ENCODE measurements around the gene TGFBR2.

TGFBR2 gene

DNA sequence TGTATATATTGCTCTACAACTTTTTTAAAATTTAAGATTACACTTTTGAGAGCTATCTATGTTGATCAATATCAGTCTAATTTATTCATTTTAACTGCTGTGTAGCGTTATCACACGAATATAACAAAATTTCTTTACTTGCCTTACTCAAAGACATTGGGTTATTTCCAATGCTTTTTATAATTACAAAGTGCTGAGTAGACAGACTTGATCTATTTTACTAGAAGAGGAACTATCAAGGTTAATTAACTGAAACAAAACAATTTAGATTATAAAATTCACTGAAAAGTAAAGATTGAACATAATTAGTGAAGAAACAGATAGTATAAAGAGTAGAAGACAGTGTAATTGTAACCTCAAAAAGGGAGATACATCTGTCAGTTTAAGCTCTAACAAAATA lies 105.5 kb downstream of the TGFBR2 start:
- no peaks in the 10 kb centered on the region for H3K9me3 ChIP-seq (ENCODE audit: low read depth, low read length)
- TF ChIP-seq EZH2 (IDR thresholded peaks at IDR 0.05) (no peak), FOXP2 (optimal IDR thresholded peaks at IDR 0.05; ENCODE audit: control extremely low read depth, extremely low read length, insufficient read depth) (no peak), POLR2AphosphoS5 (IDR thresholded peaks at IDR 0.05; ENCODE audit: borderline replicate concordance, low read depth, low read length) (no peak)
- H3K4me3 ChIP-seq, result no peak overlapping the region
- no peak for DNase-seq (ENCODE audit: low read depth, low spot score)
- H3K9ac ChIP-seq (ENCODE audit: insufficient read length), result no peak overlapping the region
- no peak overlapping the region for H3K27ac ChIP-seq
- no peaks in the 10 kb centered on the region for H3K36me3 ChIP-seq (ENCODE audit: insufficient read depth, low read length)

DNA sequence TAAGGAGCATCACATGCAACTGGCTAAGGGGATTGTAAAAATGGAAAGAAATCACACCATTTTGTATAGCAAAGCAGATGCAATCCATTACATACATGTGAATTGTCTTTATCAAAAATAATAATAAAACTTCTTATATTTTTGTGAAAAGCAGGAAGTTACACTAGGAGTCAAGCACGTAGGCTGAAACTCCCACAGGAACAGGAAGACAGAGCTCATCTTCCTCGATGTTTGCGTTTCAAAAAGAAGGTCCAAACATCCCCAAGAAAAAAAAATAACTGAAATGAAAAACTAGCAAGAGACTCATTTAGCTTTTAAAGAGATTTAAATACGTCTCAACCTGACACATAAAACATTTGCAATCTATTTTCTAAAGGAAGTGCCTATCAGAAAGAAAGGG lies 106.6 kb downstream of the TGFBR2 start:
- no peak overlapping the region for H3K27ac ChIP-seq
- TF ChIP-seq FOXP2 (optimal IDR thresholded peaks at IDR 0.05; ENCODE audit: control extremely low read depth, extremely low read length, insufficient read depth), result no peak
- H3K9ac ChIP-seq (ENCODE audit: insufficient read length), result no peak overlapping the region
- DNase-seq (ENCODE audit: low read depth, low spot score), result no peak
- H3K4me3 ChIP-seq, result no peak overlapping the region
- no peaks in the 10 kb centered on the region for H3K36me3 ChIP-seq (ENCODE audit: insufficient read depth, low read length)
- no peaks in the 10 kb centered on the region for H3K9me3 ChIP-seq (ENCODE audit: low read depth, low read length)

DNA sequence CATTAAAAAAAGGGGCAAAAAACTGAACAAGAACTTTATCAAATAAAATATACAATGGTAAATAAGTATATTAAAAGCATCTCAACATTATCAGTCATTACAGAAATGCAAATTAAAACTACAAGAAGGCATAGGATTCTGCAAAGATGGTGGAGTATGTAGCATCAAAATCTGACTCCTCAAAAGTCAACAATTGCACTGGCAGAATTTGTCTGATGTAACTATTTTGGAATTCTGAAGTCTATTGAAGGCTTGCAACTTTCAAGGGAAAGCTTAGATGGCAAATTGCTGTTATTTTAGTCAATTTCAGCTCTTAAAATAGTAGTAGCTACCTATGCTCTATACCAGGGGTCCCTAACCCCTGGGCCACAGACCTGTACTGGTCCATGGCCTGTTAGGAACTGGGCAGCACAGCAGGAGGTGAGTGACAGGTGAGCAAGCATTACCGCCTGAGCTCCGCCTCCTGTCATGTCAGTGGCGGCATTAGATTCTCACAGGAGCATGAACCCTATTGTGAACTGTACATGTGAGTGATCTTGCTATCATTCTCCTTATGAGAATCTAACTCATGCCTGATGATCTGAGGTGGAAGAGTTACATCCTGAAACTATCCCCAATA lies 107.6 kb downstream of the TGFBR2 start:
- Histone ChIP-seq H3K4me3 (no peak overlapping the region), H3K9ac (ENCODE audit: insufficient read length) (no peak overlapping the region), H3K27ac (no peak overlapping the region), H3K36me3 (ENCODE audit: insufficient read depth, low read length) (no peaks in the 10 kb centered on the region), H3K9me3 (ENCODE audit: low read depth, low read length) (no peaks in the 10 kb centered on the region)
- no peak for DNase-seq (ENCODE audit: low read depth, low spot score)
- TF ChIP-seq FOXP2 (optimal IDR thresholded peaks at IDR 0.05; ENCODE audit: control extremely low read depth, extremely low read length, insufficient read depth) (no peak), EZH2 (IDR thresholded peaks at IDR 0.05) (no peak), POLR2AphosphoS5 (IDR thresholded peaks at IDR 0.05; ENCODE audit: borderline replicate concordance, low read depth, low read length) (no peak)

GRCh38 chr3:30719536-30719935 lies 113.1 kb downstream of the TGFBR2 start:
- DNase-seq (ENCODE audit: low read depth, low spot score), result no peak
- TF ChIP-seq POLR2AphosphoS5 (IDR thresholded peaks at IDR 0.05; ENCODE audit: borderline replicate concordance, low read depth, low read length), result no peak
- Histone ChIP-seq H3K4me3 (no peak overlapping the region), H3K27ac (no peak overlapping the region), H3K36me3 (ENCODE audit: insufficient read depth, low read length) (no peaks in the 10 kb centered on the region), H3K9ac (ENCODE audit: insufficient read length) (no peak overlapping the region), H3K9me3 (ENCODE audit: low read depth, low read length) (no peaks in the 10 kb centered on the region)

DNA sequence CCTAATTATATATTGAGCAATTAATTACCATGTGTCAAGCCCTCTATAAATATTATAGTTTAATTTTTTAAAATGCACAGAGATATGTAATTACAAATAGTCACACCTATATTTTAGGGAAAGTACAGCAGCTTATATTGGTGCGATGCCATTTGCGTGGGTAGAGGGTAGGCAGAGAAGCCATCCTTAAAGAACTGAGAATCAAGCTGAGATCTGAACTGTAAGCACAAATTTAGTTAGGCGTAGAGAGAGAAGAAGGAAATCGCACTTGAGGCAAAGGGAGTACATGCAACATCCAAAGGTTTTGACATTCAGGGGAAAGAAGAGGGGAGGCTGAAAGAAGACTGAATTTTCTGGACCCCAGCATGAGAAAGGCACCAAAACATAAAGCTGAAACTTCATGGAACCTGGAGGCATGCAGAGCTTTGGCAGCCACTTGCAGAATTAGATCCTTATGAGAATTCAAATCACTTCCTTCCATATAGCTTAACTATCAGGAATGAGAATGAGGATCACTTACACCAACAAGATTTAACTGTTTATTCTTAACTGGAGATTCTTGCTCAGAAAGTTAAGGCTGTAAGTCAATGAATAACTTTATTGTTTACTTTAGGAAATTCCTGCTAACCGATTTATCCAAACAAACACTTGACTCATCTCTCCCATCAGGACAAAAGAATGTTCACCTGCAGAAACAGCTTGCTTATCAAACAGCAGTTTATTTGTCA lies 114.3 kb downstream of the TGFBR2 start:
- H3K27ac ChIP-seq, result no peak overlapping the region
- no peak for DNase-seq (ENCODE audit: low read depth, low spot score)

GRCh38 chr3:30721314-30721634 lies 114.9 kb downstream of the TGFBR2 start:
- no peak for DNase-seq (ENCODE audit: low read depth, low spot score)
- Histone ChIP-seq H3K9me3 (ENCODE audit: low read depth, low read length) (no peaks in the 10 kb centered on the region), H3K9ac (ENCODE audit: insufficient read length) (no peak overlapping the region), H3K4me3 (no peak overlapping the region), H3K27ac (no peak overlapping the region), H3K36me3 (ENCODE audit: insufficient read depth, low read length) (no peaks in the 10 kb centered on the region)
- TF ChIP-seq FOXP2 (optimal IDR thresholded peaks at IDR 0.05; ENCODE audit: control extremely low read depth, extremely low read length, insufficient read depth), result no peak

More for the DNA sequence above, 114.3 kb downstream of the TGFBR2 start:
- H3K9me3 ChIP-seq (ENCODE audit: low read depth, low read length), result no peaks in the 10 kb centered on the region
- H3K36me3 ChIP-seq (ENCODE audit: insufficient read depth, low read length), result no peaks in the 10 kb centered on the region
- H3K9ac ChIP-seq (ENCODE audit: insufficient read length), result no peak overlapping the region
- no peak overlapping the region for H3K4me3 ChIP-seq
- TF ChIP-seq FOXP2 (optimal IDR thresholded peaks at IDR 0.05; ENCODE audit: control extremely low read depth, extremely low read length, insufficient read depth), result no peak
- no peak for TF ChIP-seq POLR2AphosphoS5 (IDR thresholded peaks at IDR 0.05; ENCODE audit: borderline replicate concordance, low read depth, low read length)
- no peak for TF ChIP-seq EZH2 (IDR thresholded peaks at IDR 0.05)

DNA sequence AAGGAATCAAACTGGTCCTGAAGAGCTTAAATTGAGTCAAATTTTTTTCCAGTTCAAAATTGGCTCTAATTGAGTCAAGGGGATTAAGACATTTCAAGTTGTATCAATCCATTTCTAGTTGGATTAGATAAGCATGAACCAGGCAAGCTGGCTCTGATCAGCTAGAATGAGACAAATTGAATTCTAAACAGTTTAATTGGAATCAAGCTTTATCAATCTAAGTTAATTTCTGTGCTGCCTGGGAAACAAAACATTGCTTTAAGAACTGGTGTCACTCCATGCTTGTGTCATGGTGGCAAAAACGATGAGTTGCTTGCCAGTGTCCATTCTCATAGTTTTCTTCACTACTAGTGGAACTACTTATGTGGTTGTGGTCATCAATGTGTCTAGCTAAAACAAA lies 116.8 kb downstream of the TGFBR2 start:
- Histone ChIP-seq H3K9me3 (ENCODE audit: low read depth, low read length) (no peaks in the 10 kb centered on the region), H3K27ac (no peak overlapping the region), H3K36me3 (ENCODE audit: insufficient read depth, low read length) (no peaks in the 10 kb centered on the region), H3K9ac (ENCODE audit: insufficient read length) (no peak overlapping the region), H3K4me3 (no peak overlapping the region)
- TF ChIP-seq POLR2AphosphoS5 (IDR thresholded peaks at IDR 0.05; ENCODE audit: borderline replicate concordance, low read depth, low read length), result no peak
- TF ChIP-seq FOXP2 (optimal IDR thresholded peaks at IDR 0.05; ENCODE audit: control extremely low read depth, extremely low read length, insufficient read depth), result no peak
- TF ChIP-seq EZH2 (IDR thresholded peaks at IDR 0.05), result no peak
- no peak for DNase-seq (ENCODE audit: low read depth, low spot score)

GRCh38 chr3:30724863-30725262 lies 118.5 kb downstream of the TGFBR2 start:
- no peaks in the 10 kb centered on the region for H3K9me3 ChIP-seq (ENCODE audit: low read depth, low read length)
- no peak overlapping the region for H3K9ac ChIP-seq (ENCODE audit: insufficient read length)
- no peak for TF ChIP-seq FOXP2 (optimal IDR thresholded peaks at IDR 0.05; ENCODE audit: control extremely low read depth, extremely low read length, insufficient read depth)
- H3K27ac ChIP-seq, result no peak overlapping the region
- no peaks in the 10 kb centered on the region for H3K36me3 ChIP-seq (ENCODE audit: insufficient read depth, low read length)
- H3K4me3 ChIP-seq, result no peak overlapping the region
- no peak for DNase-seq (ENCODE audit: low read depth, low spot score)

DNA sequence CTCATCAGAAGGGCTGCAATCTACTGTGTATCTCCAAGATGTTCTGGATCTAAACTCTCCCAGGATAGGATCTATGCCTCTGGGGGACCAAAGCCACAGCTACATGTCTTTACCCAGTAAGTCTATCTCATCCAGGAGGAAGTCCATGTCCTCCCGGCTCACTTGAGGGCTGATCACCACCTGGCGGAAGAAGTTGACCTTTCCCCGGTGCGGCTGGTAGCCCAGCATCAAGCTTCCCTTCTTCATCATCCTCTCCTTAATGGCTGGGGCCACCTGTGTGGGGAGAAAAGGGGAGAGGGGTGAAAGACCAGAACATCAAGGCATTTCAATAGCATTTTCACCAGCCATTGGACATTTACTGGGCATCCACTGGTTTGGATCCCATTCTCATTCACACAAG lies 121.7 kb downstream of the TGFBR2 start:
- H3K9me3 ChIP-seq (ENCODE audit: low read depth, low read length), result no peaks in the 10 kb centered on the region
- H3K36me3 ChIP-seq (ENCODE audit: insufficient read depth, low read length), result no peaks in the 10 kb centered on the region
- H3K4me3 ChIP-seq, result no peak overlapping the region
- no peak overlapping the region for H3K9ac ChIP-seq (ENCODE audit: insufficient read length)
- DNase-seq (ENCODE audit: low read depth, low spot score), result no peak
- TF ChIP-seq POLR2AphosphoS5 (IDR thresholded peaks at IDR 0.05; ENCODE audit: borderline replicate concordance, low read depth, low read length) (no peak), EZH2 (IDR thresholded peaks at IDR 0.05) (no peak), FOXP2 (optimal IDR thresholded peaks at IDR 0.05; ENCODE audit: control extremely low read depth, extremely low read length, insufficient read depth) (no peak)
- no peak overlapping the region for H3K27ac ChIP-seq

Data from SK-N-MC (cell line).